SK-N-SH (cell line): ENCODE data around the gene MIPOL1. TPM values are rescaled to one million over a fixed set of nuclear protein-coding genes. Genes with fewer than 3 reads are reported as not detected.
"Not testable (repeated sequence)": the region's sequence is repeated elsewhere in the genome, so short reads cannot be mapped to it uniquely, and the experiment has no call there.

ENCODE experiments used
- CTCF ChIA-PET: fragments of 300-600, 350-600 bp; formaldehyde crosslinking; extraction: SDS; loops from one replicate; lab custom pipeline; 2021; lab: Yijun Ruan, JAX
- POLR2A ChIA-PET: fragments of 350-600 bp; sonication (Branson Sonifier 250); formaldehyde crosslinking; extraction: SDS; loops from one replicate; lab custom pipeline; 2020; ENCODE audit warnings: antibody characterized with exemption, inconsistent platforms; lab: Yijun Ruan, JAX
- DNase-seq: peaks from one replicate; pipeline ENCODE4 v3.0.0; 2012
- H2AFZ ChIP-seq: fragments of 200-600 bp; sonication (generic); 2 replicates; pipeline ENCODE4 v1.8.1; 2016; ENCODE audit warnings: antibody characterized with exemption, mild to moderate bottlenecking, low read depth
- H3F3A ChIP-seq: fragments of 200-600 bp; sonication (generic); replicated peaks from 2 replicates; pipeline ENCODE3; 2016; ENCODE audit warnings: antibody characterized with exemption, mild to moderate bottlenecking; ENCODE audit not compliant: insufficient read depth
- H3K27ac ChIP-seq, 2 experiments: fragments of 200-500 bp in 1 of 2; fragments of 200-600 bp in 1 of 2; sonication (Bioruptor generic) in 1 of 2; sonication (generic), shearing (Covaris generic) in 1 of 2; 2 replicates each; pipeline versions ENCODE4 v1.5.1 to v1.6.1; 2014 to 2016; ENCODE audit warnings: low read depth in 2 of 2, inconsistent platforms in 1 of 2, low read length in 1 of 2, mild to moderate bottlenecking in 1 of 2, mixed read lengths in 1 of 2
- H3K27me3 ChIP-seq: fragments of 200-600 bp; sonication (generic), shearing (Covaris generic); 2 replicates; pipeline ENCODE4 v1.6.1; 2016; ENCODE audit warnings: mixed run types; ENCODE audit not compliant: insufficient read depth
- H3K36me3 ChIP-seq, 2 experiments: fragments of 200-500 bp in 1 of 2; fragments of 200-600 bp in 1 of 2; sonication (Bioruptor generic) in 1 of 2; sonication (generic) in 1 of 2; replicated peaks in 1 of 2; 2 replicates each; pipeline versions ENCODE3 to v1.5.1; 2014 to 2016; ENCODE audit warnings: low read length in 1 of 2, mild to moderate bottlenecking in 1 of 2; ENCODE audit not compliant: insufficient read depth in 2 of 2, control insufficient read depth in 1 of 2
- H3K4me1 ChIP-seq, 2 experiments: fragments of 200-500 bp in 1 of 2; fragments of 200-600 bp in 1 of 2; sonication (Bioruptor generic) in 1 of 2; sonication (generic), shearing (Covaris generic) in 1 of 2; 2 replicates each; pipeline versions ENCODE4 v1.5.1 to v1.6.1; 2014 to 2016; ENCODE audit warnings: low read depth in 1 of 2, low read length in 1 of 2, mixed run types in 1 of 2; ENCODE audit not compliant: insufficient read depth in 2 of 2, control insufficient read depth in 1 of 2
- H3K4me2 ChIP-seq: fragments of 200-600 bp; sonication (generic), shearing (Covaris generic); 2 replicates; pipeline ENCODE4 v1.6.1; 2017; ENCODE audit warnings: mixed run types
- H3K4me3 ChIP-seq, 2 experiments: fragments of 200-500 bp in 1 of 2; fragments of 200-600 bp in 1 of 2; sonication (Bioruptor generic) in 1 of 2; sonication (generic), shearing (Covaris generic) in 1 of 2; 2 replicates each; pipeline versions ENCODE4 v1.5.1 to v1.8.1; 2014 to 2016; ENCODE audit warnings: low read depth in 2 of 2, inconsistent platforms in 1 of 2, low read length in 1 of 2, mild to moderate bottlenecking in 1 of 2, mixed read lengths in 1 of 2, moderate library complexity in 1 of 2
- H3K79me2 ChIP-seq: fragments of 200-600 bp; sonication (generic); 2 replicates; pipeline ENCODE4 v1.8.1; 2017; ENCODE audit warnings: mild to moderate bottlenecking; ENCODE audit not compliant: insufficient read depth
- H3K9ac ChIP-seq: fragments of 200-600 bp; sonication (generic); 2 replicates; pipeline ENCODE4 v1.6.1; 2017; ENCODE audit warnings: mixed run types
- H3K9me2 ChIP-seq: fragments of 200-600 bp; sonication (generic); 2 replicates; pipeline ENCODE4 v1.6.1; 2017; ENCODE audit warnings: mixed run types
- H3K9me3 ChIP-seq: fragments of 200-600 bp; sonication (generic); 2 replicates; pipeline ENCODE4 v1.6.1; 2017; ENCODE audit warnings: mixed run types, mild to moderate bottlenecking, moderate library complexity
- H4K20me1 ChIP-seq: fragments of 200-600 bp; sonication (generic); 2 replicates; pipeline ENCODE4 v1.6.1; 2017; ENCODE audit warnings: mild to moderate bottlenecking, mixed run types; ENCODE audit not compliant: insufficient read depth
- CHD2 ChIP-seq: fragments of 150-350 bp; IDR thresholded peaks from 2 replicates; pipeline ENCODE4 v1.6.1; 2018; ENCODE audit warnings: low read length; ENCODE audit not compliant: partially characterized antibody
- MXI1 ChIP-seq: IDR thresholded peaks from 2 replicates; pipeline ENCODE4 v1.6.1; 2012; ENCODE audit warnings: mild to moderate bottlenecking, low read depth, low read length, improper control_type of control experiment
- NRF1 ChIP-seq: IDR thresholded peaks from 2 replicates; pipeline ENCODE4 v1.6.1; 2012; ENCODE audit warnings: low read depth, mild to moderate bottlenecking, low read length
- RAD21 ChIP-seq: IDR thresholded peaks from 2 replicates; pipeline ENCODE4 v1.6.1; 2012; ENCODE audit warnings: mild to moderate bottlenecking, low read length
- RXRA ChIP-seq: IDR thresholded peaks from 2 replicates; pipeline ENCODE4 v1.4.0; 2012; ENCODE audit warnings: low read depth, mild to moderate bottlenecking, borderline replicate concordance
- SIN3A ChIP-seq: IDR thresholded peaks from 2 replicates; pipeline ENCODE4 v1.6.1; 2012; ENCODE audit warnings: low read depth, mild to moderate bottlenecking, low read length, moderate library complexity, borderline replicate concordance
- YY1 ChIP-seq: IDR thresholded peaks from 2 replicates; pipeline ENCODE4 v1.4.0; 2012; ENCODE audit warnings: low read depth, mild to moderate bottlenecking
- WGBS: methylation state at CpG from one replicate; pipeline ENCODE4 v1.1.6; 2017; ENCODE audit warnings: low lambda C conversion rate; 5-methylcytosine and 5-hydroxymethylcytosine counted together
- polyA plus RNA-seq, 3 experiments: library from polyadenylated mRNA; depleted of rRNA; stranded (reverse); fragments of >200 nt; gene quantifications; 2 replicates each; pipeline ENCODE4 v1.2.3, GENCODE V29; 2012
- TF ChIP-seq, protein P1 (sequence below): fragments of 150-350 bp; IDR thresholded peaks from 2 replicates; pipeline ENCODE4 v1.6.1; 2017; ENCODE audit warnings: antibody characterized with exemption, low read length, low read depth, borderline replicate concordance
- TF ChIP-seq, protein P2 (sequence below): IDR thresholded peaks from 2 replicates; pipeline ENCODE4; 2012
- TF ChIP-seq, protein P3 (sequence below): fragments of 200-600 bp; sonication (generic); IDR thresholded peaks from 2 replicates; pipeline ENCODE4 v1.6.1; 2017; ENCODE audit warnings: antibody characterized with exemption, mild to moderate bottlenecking, moderate library complexity

Gene MIPOL1
- polyA plus RNA-seq, 1 of the 3 experiments (the other 2 are of a cell fraction) = 0.23 TPM

DNA sequence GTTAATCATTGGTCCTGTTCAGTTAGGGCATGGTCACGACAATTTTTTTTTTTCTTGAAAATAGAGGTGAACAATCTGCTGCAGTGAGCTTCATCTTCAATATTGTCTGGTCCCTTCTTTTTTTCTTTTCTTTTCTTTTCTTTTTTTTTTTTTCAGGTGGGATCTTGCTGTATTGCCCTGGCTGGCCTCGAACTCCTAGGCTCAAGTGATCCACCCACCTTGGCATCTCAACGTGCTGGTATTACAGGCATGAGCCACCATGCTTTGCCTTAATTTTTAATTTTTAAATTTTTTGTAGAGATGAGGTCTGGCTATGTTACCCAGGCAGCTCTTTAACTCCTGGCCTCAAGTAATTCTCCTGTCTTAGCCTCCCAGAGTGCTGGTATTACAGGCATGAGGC, 36.5 kb downstream of the MIPOL1 start:
- 17% methylated on average over 3 of the region's 3 CpGs for WGBS
- Histone ChIP-seq H3F3A (no peaks in the 10 kb centered on the region), H3K4me2 (no peak overlapping the region), H3K9me2 (no peaks in the 10 kb centered on the region), H4K20me1 (no peaks in the 10 kb centered on the region), H3K27ac (no peak overlapping the region), H3K36me3 (no peaks in the 10 kb centered on the region), H3K9ac (no peak overlapping the region), H2AFZ (no peak overlapping the region), H3K27me3 (no peaks in the 10 kb centered on the region), H3K79me2 (no peaks in the 10 kb centered on the region), H3K4me3 (no peak overlapping the region), H3K4me1 (no peaks in the 10 kb centered on the region), H3K9me3 (no peaks in the 10 kb centered on the region)
- ChIA-PET CTCF (interaction anchor here (1.4 kb wide), 1 partner anchor 12 kb away, joined by 7 read pairs; no protein-coding TSS in a partner anchor), POLR2A (no interaction called here)
- no peak for TF ChIP-seq YY1
- TF ChIP-seq NRF1 = no peak
- no peak for TF ChIP-seq RXRA
- TF ChIP-seq SIN3A = no peak
- TF ChIP-seq, protein P1, sequence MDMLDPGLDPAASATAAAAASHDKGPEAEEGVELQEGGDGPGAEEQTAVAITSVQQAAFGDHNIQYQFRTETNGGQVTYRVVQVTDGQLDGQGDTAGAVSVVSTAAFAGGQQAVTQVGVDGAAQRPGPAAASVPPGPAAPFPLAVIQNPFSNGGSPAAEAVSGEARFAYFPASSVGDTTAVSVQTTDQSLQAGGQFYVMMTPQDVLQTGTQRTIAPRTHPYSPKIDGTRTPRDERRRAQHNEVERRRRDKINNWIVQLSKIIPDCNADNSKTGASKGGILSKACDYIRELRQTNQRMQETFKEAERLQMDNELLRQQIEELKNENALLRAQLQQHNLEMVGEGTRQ = no peak
- TF ChIP-seq, protein P2, sequence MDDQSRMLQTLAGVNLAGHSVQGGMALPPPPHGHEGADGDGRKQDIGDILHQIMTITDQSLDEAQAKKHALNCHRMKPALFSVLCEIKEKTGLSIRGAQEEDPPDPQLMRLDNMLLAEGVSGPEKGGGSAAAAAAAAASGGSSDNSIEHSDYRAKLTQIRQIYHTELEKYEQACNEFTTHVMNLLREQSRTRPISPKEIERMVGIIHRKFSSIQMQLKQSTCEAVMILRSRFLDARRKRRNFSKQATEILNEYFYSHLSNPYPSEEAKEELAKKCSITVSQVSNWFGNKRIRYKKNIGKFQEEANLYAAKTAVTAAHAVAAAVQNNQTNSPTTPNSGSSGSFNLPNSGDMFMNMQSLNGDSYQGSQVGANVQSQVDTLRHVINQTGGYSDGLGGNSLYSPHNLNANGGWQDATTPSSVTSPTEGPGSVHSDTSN = no peak
- TF ChIP-seq MXI1 = no peak
- no peak for TF ChIP-seq CHD2
- no peak for TF ChIP-seq RAD21
- TF ChIP-seq, protein P3, sequence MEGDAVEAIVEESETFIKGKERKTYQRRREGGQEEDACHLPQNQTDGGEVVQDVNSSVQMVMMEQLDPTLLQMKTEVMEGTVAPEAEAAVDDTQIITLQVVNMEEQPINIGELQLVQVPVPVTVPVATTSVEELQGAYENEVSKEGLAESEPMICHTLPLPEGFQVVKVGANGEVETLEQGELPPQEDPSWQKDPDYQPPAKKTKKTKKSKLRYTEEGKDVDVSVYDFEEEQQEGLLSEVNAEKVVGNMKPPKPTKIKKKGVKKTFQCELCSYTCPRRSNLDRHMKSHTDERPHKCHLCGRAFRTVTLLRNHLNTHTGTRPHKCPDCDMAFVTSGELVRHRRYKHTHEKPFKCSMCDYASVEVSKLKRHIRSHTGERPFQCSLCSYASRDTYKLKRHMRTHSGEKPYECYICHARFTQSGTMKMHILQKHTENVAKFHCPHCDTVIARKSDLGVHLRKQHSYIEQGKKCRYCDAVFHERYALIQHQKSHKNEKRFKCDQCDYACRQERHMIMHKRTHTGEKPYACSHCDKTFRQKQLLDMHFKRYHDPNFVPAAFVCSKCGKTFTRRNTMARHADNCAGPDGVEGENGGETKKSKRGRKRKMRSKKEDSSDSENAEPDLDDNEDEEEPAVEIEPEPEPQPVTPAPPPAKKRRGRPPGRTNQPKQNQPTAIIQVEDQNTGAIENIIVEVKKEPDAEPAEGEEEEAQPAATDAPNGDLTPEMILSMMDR = no peak
- no peak for DNase-seq

DNA sequence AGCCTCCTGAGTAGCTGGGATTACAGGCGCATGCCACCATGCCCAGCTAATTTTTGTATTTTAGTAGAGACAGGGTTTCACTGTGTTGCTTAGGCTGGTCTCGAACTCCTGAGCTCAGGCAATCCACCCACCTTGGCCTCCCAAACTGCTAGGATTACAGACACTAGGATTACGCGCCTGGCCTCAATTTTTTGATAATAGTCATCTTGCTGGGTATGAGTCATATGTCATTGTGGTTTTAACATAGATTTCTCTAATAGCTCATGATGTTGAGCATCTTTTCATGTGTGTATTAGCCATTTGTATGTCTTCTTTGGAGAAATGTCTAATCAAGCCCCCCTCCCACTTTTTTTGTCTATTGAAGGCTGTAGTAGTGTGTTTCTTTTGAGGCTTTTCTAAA, 38.3 kb downstream of the MIPOL1 start:
- H3K79me2 ChIP-seq, H3K4me2 ChIP-seq, H3F3A ChIP-seq, CTCF ChIA-PET, H3K27me3 ChIP-seq, H3K9me3 ChIP-seq, H3K4me1 ChIP-seq, H4K20me1 ChIP-seq, H3K9me2 ChIP-seq, H3K9ac ChIP-seq, H3K27ac ChIP-seq, POLR2A ChIA-PET, H2AFZ ChIP-seq, H3K36me3 ChIP-seq, H3K4me3 ChIP-seq, DNase-seq: not testable (repeated sequence)
- WGBS = 19% methylated on average over 2 of the region's 4 CpGs
